HepG2 (cell line): ENCODE measurements around the gene NAA38. TPM values are rescaled to one million over a fixed set of nuclear protein-coding genes. Genes with fewer than 3 reads are reported as not detected.

Experiments used
- ATAC-seq: fragments of 200-7000 bp; cut with Tn5 transposase; 3 replicates; pipeline ENCODE4 v1.9.1; 2020; ENCODE audit warnings: mild to moderate bottlenecking, moderate library complexity
- BruUV-seq: library from RNA; stranded (reverse); fragments of 400-500 nt; replicated peaks from 2 replicates; lab custom pipeline; 2021; lab: Mats Ljungman, UMichigan
- CTCF ChIA-PET: fragments of 300-600 bp; formaldehyde crosslinking; extraction: SDS; loops from one replicate; lab custom pipeline; 2021; ENCODE audit warnings: low total read pairs, inconsistent platforms, low intra/inter-chr PET ratio; lab: Yijun Ruan, JAX
- POLR2A ChIA-PET: fragments of 350-600 bp; sonication (Branson Sonifier 250); formaldehyde crosslinking; loops from one replicate; lab custom pipeline; 2020; ENCODE audit warnings: antibody characterized with exemption, inconsistent platforms; lab: Yijun Ruan, JAX
- DNase-seq: peaks from one replicate; pipeline ENCODE4 v3.0.0-alpha.2; 2015; ENCODE audit warnings: low spot score
- FAIRE-seq: peaks from 3 replicates; lab custom pipeline; 2011; peaks lifted over from hg19 to GRCh38; lab: Jason Lieb, UNC
- H2AFZ ChIP-seq: one replicate; pipeline ENCODE4 v1.6.1; 2011; ENCODE audit warnings: low read length, inconsistent platforms
- H3K27ac ChIP-seq: fragments of 300-600 bp; 3 replicates; pipeline ENCODE4 v1.8.0; 2011; ENCODE audit warnings: mixed run types, mild to moderate bottlenecking, mixed read lengths, low read length, inconsistent platforms; ENCODE audit not compliant: insufficient read depth; ENCODE audit errors: extremely low read length
- H3K27me3 ChIP-seq, 2 experiments: fragments of 200-600 bp in 1 of 2; 2 replicates in 1 of 2; 3 replicates in 1 of 2; pipeline versions ENCODE4 v1.6.0 to v1.8.0; 2011; ENCODE audit warnings: low read length in 2 of 2, mild to moderate bottlenecking in 2 of 2, moderate library complexity in 2 of 2, inconsistent platforms in 1 of 2; ENCODE audit not compliant: insufficient read depth in 2 of 2, control insufficient read depth in 1 of 2
- H3K36me3 ChIP-seq, 2 experiments: fragments of 200-600 bp in 1 of 2; replicated peaks in 1 of 2; 2 replicates in 1 of 2; 3 replicates in 1 of 2; pipeline versions ENCODE4 v1.5.1 to v1.8.0; 2011; ENCODE audit warnings: low read length in 2 of 2, inconsistent platforms in 1 of 2; ENCODE audit not compliant: insufficient read depth in 2 of 2, control insufficient read depth in 1 of 2
- H3K4me1 ChIP-seq: 2 replicates; pipeline ENCODE4 v1.5.1; 2012; ENCODE audit warnings: low read length, inconsistent platforms; ENCODE audit not compliant: insufficient read depth
- H3K4me2 ChIP-seq: 2 replicates; pipeline ENCODE4 v1.6.0; 2011; ENCODE audit warnings: low read depth, low read length, inconsistent platforms
- H3K4me3 ChIP-seq, 3 experiments: fragments of 200-600 bp in 1 of 3; sonication (generic), shearing (Covaris generic) in 1 of 3; replicated peaks in 1 of 3; 2 replicates each; pipeline ENCODE4 v1.5.1; 2011 to 2016; ENCODE audit warnings: low read length in 3 of 3, inconsistent platforms in 2 of 3, low read depth in 2 of 3, mild to moderate bottlenecking in 2 of 3, control low read depth in 1 of 3, mixed read lengths in 1 of 3; ENCODE audit not compliant: insufficient read depth in 1 of 3
- H3K79me2 ChIP-seq: one replicate; pipeline ENCODE4 v1.6.1; 2011; ENCODE audit warnings: low read length, inconsistent platforms; ENCODE audit not compliant: insufficient read depth
- H3K9ac ChIP-seq: 2 replicates; pipeline ENCODE4 v1.6.0; 2011; ENCODE audit warnings: mild to moderate bottlenecking, low read depth, low read length, inconsistent platforms; ENCODE audit not compliant: insufficient read depth
- H3K9me3 ChIP-seq: 2 replicates; pipeline ENCODE4 v1.5.1; 2012; ENCODE audit warnings: mild to moderate bottlenecking, low read length
- H4K20me1 ChIP-seq: 2 replicates; pipeline ENCODE4 v1.6.0; 2011; ENCODE audit warnings: inconsistent platforms, mild to moderate bottlenecking, low read length, moderate library complexity; ENCODE audit not compliant: insufficient read depth
- DNMT1 ChIP-seq: sonication (generic); formaldehyde crosslinking; IDR thresholded peaks from 2 replicates; pipeline ENCODE4 v1.5.1; 2020; ENCODE audit warnings: mild to moderate bottlenecking, missing genetic modification reagents
- ZFYVE20 ChIP-seq: sonication (generic); formaldehyde crosslinking; IDR thresholded peaks from 2 replicates; pipeline ENCODE4 v1.8.0; 2023; ENCODE audit warnings: low read depth, mild to moderate bottlenecking, moderate library complexity, missing genetic modification reagents, borderline replicate concordance
- WGBS: methylation state at CpG from one replicate; pipeline ENCODE4 v1.1.6; 2017; ENCODE audit warnings: low lambda C conversion rate; 5-methylcytosine and 5-hydroxymethylcytosine counted together
- in situ Hi-C: cut with HindIII; loops from 2 replicates; pipeline ENCODE4 v1.10.0; 2017; ENCODE audit warnings: low pct_unique_long_range_greater_than_20kb; ENCODE audit not compliant: extremely low pct_ligation_motif_present
- intact Hi-C: fragments of 100-400 bp; cut with micrococcal nuclease; formaldehyde crosslinking; loops from one replicate; pipeline ENCODE4 v1.10.0; 2022; ENCODE audit not compliant: unreplicated experiment
- polyA plus RNA-seq, 8 experiments: library from polyadenylated mRNA; depleted of rRNA in 3 of 8; stranded (reverse) in 7 of 8; unstranded in 1 of 8; fragments of >200 nt; fragmentation: Illumina TruSeq in 4 of 8; extraction: Trizol in 4 of 8; gene quantifications; 2 replicates each; pipeline versions ENCODE4 v1.2.1 to v1.2.3, GENCODE V29; 2011 to 2016; ENCODE audit warnings: low read depth in 4 of 8, missing spikeins in 1 of 8, mixed read lengths in 1 of 8; ENCODE audit not compliant: insufficient read depth in 1 of 8
- total RNA-seq, 5 experiments: library from RNA; depleted of rRNA; stranded (reverse); fragments of >200 nt; fragmentation: Illumina TruSeq; extraction: Trizol; gene quantifications; 2 replicates each; pipeline ENCODE4 v1.2.3, GENCODE V29; 2016; ENCODE audit warnings: low read depth in 1 of 5
- TF ChIP-seq, protein P1 (sequence below): sonication (generic); formaldehyde crosslinking; IDR thresholded peaks from 2 replicates; pipeline ENCODE4 v1.8.0; 2022; ENCODE audit warnings: mild to moderate bottlenecking, missing genetic modification reagents; ENCODE audit not compliant: insufficient replicate concordance

The NAA38 gene
- total and polyA plus RNA-seq, 2 of the 13 experiments (the other 11 are each of a cell fraction or from before 2014, with no cell fraction given), result 46.9 to 91.6 TPM

DNA sequence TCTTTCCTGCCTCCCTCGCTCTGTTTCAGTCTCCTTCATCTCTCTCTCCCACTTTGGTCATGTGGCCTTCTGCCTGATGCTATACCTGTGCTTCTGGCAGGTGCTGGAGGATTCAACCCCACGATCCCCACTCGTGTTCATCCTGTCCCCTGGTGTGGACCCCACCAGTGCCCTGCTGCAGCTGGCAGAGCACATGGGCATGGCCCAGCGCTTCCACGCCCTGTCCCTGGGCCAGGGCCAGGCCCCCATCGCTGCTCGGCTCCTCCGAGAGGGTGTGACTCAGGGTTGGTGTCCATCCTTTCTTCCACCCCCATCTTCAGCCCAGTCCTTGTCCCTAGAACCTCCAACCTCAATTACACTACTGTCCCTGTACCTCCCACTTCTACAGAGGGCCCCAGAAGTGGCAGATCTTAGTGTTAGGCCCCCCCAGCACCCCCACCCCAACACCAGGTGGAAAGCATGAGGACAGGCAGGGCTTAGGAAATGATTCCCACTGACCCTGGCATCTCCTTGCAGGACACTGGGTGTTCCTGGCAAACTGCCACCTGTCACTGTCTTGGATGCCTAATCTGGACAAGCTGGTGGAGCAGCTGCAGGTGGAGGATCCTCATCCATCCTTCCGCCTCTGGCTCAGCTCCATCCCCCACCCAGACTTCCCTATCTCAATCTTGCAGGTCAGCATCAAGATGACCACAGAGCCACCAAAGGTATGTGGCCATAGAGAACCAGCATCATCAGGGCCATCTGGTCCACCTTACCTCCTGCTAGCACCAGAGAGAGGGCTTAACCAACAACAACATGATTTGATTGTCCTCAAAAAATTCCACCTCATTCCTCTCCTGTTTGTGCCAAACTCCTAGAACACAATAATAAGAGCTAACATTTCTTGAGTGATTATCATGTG is 33.1 kb downstream of the NAA38 start:
- ATAC-seq, result no peak
- no peaks in the 10 kb centered on the region for H3K36me3 ChIP-seq
- BruUV-seq, result no TSS peak
- ChIA-PET CTCF (interaction anchor here (1.0 to 2.0 kb wide), 2 partner anchors 27 to 33 kb away, joined by 4 to 9 read pairs; partner anchors contain the start of genes CYB5D1 and NAA38), POLR2A (interaction anchor here (1.1 to 1.6 kb wide), 3 partner anchors 9 to 33 kb away, joined by 4 to 7 read pairs (median 6); partner anchors contain the start of genes KDM6B and NAA38)
- in situ Hi-C loops, result loop anchor here (5.0 kb wide), 1 partner anchor 73 kb away; no protein-coding TSS in a partner anchor
- H3K27me3 ChIP-seq, result peaks cover 0 to 31% of the 10 kb centered on the region in 2 experiments; a peak in 2 of 5 replicates
- no peak overlapping the region for H3K27ac ChIP-seq
- 26% methylated on average over 9 of the region's 9 CpGs for WGBS
- no peak overlapping the region for H3K4me2 ChIP-seq
- H3K4me3 ChIP-seq, result no peak overlapping the region
- no peak for DNase-seq
- H3K4me1 ChIP-seq, result no peaks in the 10 kb centered on the region
- FAIRE-seq, result no peak
- H4K20me1 ChIP-seq, result no peaks in the 10 kb centered on the region
- H2AFZ ChIP-seq, result no peak overlapping the region
- H3K79me2 ChIP-seq, result no peaks in the 10 kb centered on the region
- no peak overlapping the region for H3K9ac ChIP-seq
- intact Hi-C loops, result loop anchor here (1.0 to 5.0 kb wide), 2 partner anchors 32 to 82 kb away; no protein-coding TSS in a partner anchor
- H3K9me3 ChIP-seq, result no peaks in the 10 kb centered on the region
- TF ChIP-seq ZFYVE20 (CRISPR knock-in tag) (no peak), DNMT1 (CRISPR knock-in tag) (no peak)
- TF ChIP-seq, protein P1, sequence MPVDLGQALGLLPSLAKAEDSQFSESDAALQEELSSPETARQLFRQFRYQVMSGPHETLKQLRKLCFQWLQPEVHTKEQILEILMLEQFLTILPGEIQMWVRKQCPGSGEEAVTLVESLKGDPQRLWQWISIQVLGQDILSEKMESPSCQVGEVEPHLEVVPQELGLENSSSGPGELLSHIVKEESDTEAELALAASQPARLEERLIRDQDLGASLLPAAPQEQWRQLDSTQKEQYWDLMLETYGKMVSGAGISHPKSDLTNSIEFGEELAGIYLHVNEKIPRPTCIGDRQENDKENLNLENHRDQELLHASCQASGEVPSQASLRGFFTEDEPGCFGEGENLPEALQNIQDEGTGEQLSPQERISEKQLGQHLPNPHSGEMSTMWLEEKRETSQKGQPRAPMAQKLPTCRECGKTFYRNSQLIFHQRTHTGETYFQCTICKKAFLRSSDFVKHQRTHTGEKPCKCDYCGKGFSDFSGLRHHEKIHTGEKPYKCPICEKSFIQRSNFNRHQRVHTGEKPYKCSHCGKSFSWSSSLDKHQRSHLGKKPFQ (CRISPR knock-in tag), result no peak
